Mesodermal cell (in vitro differentiated cells): ENCODE measurements around the gene LPCAT3.

Experiments used
- H3K27ac ChIP-seq: 2 replicates; pipeline ENCODE4 v1.7.0; 2013; ENCODE audit warnings: mild to moderate bottlenecking, low read depth, low read length, moderate library complexity; ENCODE audit not compliant: severe bottlenecking
- H3K36me3 ChIP-seq: 2 replicates; pipeline ENCODE4 v1.7.1; 2013; ENCODE audit warnings: mild to moderate bottlenecking, low read length, moderate library complexity; ENCODE audit not compliant: control insufficient read depth, insufficient read depth
- H3K4me1 ChIP-seq: one replicate; pipeline ENCODE4 v1.7.1; 2013; ENCODE audit warnings: mild to moderate bottlenecking, low read length; ENCODE audit not compliant: insufficient read depth, control insufficient read depth, poor library complexity, severe bottlenecking
- H3K4me3 ChIP-seq: 2 replicates; pipeline ENCODE4 v1.7.0; 2013; ENCODE audit warnings: low read length, control low read depth, mild to moderate bottlenecking; ENCODE audit not compliant: insufficient read depth, poor library complexity, severe bottlenecking; ENCODE audit errors: extremely low read depth
- H3K9me3 ChIP-seq: 2 replicates; pipeline ENCODE4 v1.7.1; 2013; ENCODE audit warnings: mild to moderate bottlenecking, low read length, moderate library complexity; ENCODE audit not compliant: control insufficient read depth
- WGBS, 2 experiments: methylation state at CpG; one replicate each; pipeline ENCODE4 v1.1.5; 2013; ENCODE audit warnings: missing lambda C conversion rate in 2 of 2; ENCODE audit not compliant: insufficient coverage in 2 of 2; 5-methylcytosine and 5-hydroxymethylcytosine counted together

LPCAT3 gene

GRCh38 chr12:6958609-6959057, 59.6 kb downstream of the LPCAT3 start:
- no peaks in the 10 kb centered on the region for H3K36me3 ChIP-seq
- H3K4me3 ChIP-seq, result no peak overlapping the region
- H3K4me1 ChIP-seq, result peaks cover 34% of the 10 kb centered on the region
- 89 to 90% methylated on average over 9 of the region's 10 CpGs for WGBS, 2 experiments
- no peak overlapping the region for H3K27ac ChIP-seq
- H3K9me3 ChIP-seq, result no peaks in the 10 kb centered on the region

DNA sequence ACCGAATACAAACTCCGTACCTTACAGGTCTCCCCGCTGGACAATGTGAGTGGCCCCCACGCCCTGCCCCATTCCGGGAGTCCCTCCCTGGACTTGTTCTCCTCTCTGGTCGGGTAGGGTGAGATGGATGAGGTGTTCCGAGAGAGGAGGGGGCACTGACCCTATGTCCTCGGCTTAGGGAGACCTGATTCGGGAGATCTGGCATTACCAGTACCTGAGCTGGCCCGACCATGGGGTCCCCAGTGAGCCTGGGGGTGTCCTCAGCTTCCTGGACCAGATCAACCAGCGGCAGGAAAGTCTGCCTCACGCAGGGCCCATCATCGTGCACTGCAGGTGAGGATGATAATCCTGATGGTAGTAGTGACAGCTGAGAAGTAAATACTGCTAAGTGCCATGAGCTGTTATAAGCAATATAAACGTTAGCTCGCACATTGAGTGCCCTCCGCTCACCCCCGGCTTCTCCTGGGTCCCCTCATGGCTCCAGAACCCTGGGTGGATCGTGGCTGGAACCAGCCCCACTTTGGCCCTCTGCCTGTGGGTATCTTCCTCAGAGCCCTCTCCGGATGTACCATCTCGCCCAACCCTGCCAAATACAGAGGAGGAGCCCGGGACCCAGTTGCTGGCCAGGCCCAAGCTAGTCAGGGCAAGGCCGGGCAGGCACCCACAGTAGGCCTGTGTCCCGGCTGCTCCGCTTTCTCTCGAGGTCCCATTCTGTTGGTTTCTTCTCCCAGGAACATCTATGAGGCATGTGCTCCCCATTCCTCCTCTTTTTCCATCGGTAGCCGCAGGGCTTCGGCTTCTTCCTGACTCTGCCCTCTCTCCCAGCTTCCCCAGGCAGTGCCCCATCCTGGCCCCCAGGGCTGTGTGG, 60.3 kb downstream of the LPCAT3 start:
- H3K9me3 ChIP-seq, result no peaks in the 10 kb centered on the region
- no peak overlapping the region for H3K27ac ChIP-seq
- no peaks in the 10 kb centered on the region for H3K36me3 ChIP-seq
- H3K4me1 ChIP-seq, result peaks cover 41% of the 10 kb centered on the region
- no peak overlapping the region for H3K4me3 ChIP-seq
- WGBS, 2 experiments, result 90 to 93% methylated on average over 23 to 25 of the region's 28 CpGs

DNA sequence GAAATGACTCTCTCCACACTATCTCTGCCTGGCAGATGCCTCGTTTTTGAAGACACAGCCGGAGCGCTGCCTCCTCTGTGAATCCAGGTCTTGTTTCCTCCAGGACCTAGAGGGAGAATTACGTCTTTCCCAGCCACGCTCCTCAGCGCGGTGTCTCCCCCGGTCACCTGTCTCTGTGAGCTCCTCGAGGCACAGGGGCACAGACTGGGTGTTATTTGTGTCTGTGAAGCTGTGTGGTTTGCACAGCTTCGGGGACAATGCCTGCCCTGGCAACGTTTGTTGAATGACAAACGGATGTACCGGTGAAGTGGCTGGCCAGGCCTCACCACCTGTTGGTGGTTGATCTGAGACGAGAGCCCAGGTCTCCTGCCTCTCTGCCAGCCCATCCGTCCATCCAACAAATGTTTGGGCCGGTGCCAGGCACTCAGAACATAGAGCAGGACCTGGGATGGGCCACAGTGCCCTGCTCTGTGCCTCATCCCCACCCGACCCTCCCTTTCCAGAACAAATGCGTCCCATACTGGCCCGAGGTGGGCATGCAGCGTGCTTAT, 61.0 kb downstream of the LPCAT3 start:
- Histone ChIP-seq H3K9me3 (no peaks in the 10 kb centered on the region), H3K36me3 (no peaks in the 10 kb centered on the region), H3K4me3 (no peak overlapping the region), H3K4me1 (peaks cover 42% of the 10 kb centered on the region), H3K27ac (no peak overlapping the region)
- WGBS, 2 experiments, result 93 to 94% methylated on average over 16 to 20 of the region's 20 CpGs

GRCh38 chr12:6956021-6956727, 62.1 kb downstream of the LPCAT3 start:
- 85 to 89% methylated on average over 25 to 28 of the region's 28 CpGs for WGBS, 2 experiments
- Histone ChIP-seq H3K4me1 (peaks cover 47% of the 10 kb centered on the region), H3K36me3 (no peaks in the 10 kb centered on the region), H3K9me3 (no peaks in the 10 kb centered on the region), H3K4me3 (no peak overlapping the region), H3K27ac (no peak overlapping the region)

- Histone ChIP-seq H3K4me1 (peaks cover 52% of the 10 kb centered on the region), H3K27ac (no peak overlapping the region), H3K9me3 (no peaks in the 10 kb centered on the region), H3K4me3 (no peak overlapping the region), H3K36me3 (no peaks in the 10 kb centered on the region)
- 94 to 97% methylated on average over 19 of the region's 22 CpGs for WGBS, 2 experiments
Observed at GRCh38 chr12:6955108-6956020, 62.9 kb downstream of the LPCAT3 start.

GRCh38 chr12:6954316-6955107, 63.8 kb downstream of the LPCAT3 start:
- 90 to 96% methylated on average over 17 to 21 of the region's 21 CpGs for WGBS, 2 experiments

GRCh38 chr12:6953442-6954315, 64.6 kb downstream of the LPCAT3 start:
- WGBS, 2 experiments, result 80 to 88% methylated on average over 13 to 16 of the region's 24 CpGs
- Histone ChIP-seq H3K9me3 (no peaks in the 10 kb centered on the region), H3K27ac (peak overlapping the region; percentile 53), H3K4me3 (no peak overlapping the region), H3K4me1 (peaks cover 42% of the 10 kb centered on the region), H3K36me3 (no peaks in the 10 kb centered on the region)

More at GRCh38 chr12:6954316-6955107, 63.8 kb downstream of the LPCAT3 start:
- Histone ChIP-seq H3K36me3 (no peaks in the 10 kb centered on the region), H3K4me3 (no peak overlapping the region), H3K4me1 (peaks cover 50% of the 10 kb centered on the region), H3K9me3 (no peaks in the 10 kb centered on the region), H3K27ac (no peak overlapping the region)

DNA sequence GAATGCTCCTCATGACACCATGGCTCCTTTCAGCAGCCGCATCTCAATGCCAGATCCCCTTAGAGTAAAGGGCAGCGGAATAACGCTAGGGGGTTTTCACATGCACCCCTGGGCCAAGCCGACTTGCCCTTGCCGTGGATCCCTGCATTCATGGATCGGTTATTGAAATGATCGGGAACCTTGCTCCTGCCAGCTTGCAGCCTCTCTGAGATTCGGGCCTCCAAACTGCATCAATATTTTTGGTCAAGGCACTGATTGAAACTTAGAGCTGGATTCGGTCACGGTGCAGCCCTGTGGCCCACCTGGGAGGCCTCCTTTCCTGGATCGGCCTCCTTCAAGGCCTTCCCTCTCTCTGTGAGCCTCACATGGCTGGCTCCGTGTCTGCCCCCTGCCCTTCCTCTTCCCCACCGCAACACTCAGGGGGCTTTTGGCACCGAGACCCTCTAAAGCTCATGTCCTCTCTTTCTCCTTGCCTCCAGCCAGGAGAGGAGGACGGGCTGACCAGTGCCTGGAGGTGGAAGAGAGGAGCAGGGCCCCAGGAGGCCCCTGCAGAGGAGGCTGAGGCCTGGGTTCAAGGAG, 65.3 kb downstream of the LPCAT3 start:
- 93 to 97% methylated on average over 11 to 13 of the region's 15 CpGs for WGBS, 2 experiments
- H3K4me1 ChIP-seq, result peaks cover 36% of the 10 kb centered on the region

More for the DNA sequence above, 65.3 kb downstream of the LPCAT3 start:
- Histone ChIP-seq H3K27ac (peak overlapping the region; percentile 53), H3K9me3 (no peaks in the 10 kb centered on the region), H3K4me3 (no peak overlapping the region), H3K36me3 (no peaks in the 10 kb centered on the region)
